WTC11 (cell line): Measurements from ENCODE around the gene SNTB2. TPM values are rescaled to one million over a fixed set of nuclear protein-coding genes. Genes with fewer than 3 reads are reported as not detected.

Experiments
- ATAC-seq: fragments of 200-7000 bp; cut with Tn5 transposase; 2 replicates; pipeline ENCODE4 v1.10.0; 2021; ENCODE audit warnings: mild to moderate bottlenecking, moderate library complexity
- CTCF ChIA-PET: fragments of 300-600 bp; sonication (Branson Sonifier 250); formaldehyde crosslinking; loops from one replicate; lab custom pipeline; 2021; ENCODE audit warnings: antibody characterized with exemption; lab: Charles Lee
- POLR2A ChIA-PET: fragments of 350-600 bp; sonication (Branson Sonifier 250); formaldehyde crosslinking; loops from one replicate; lab custom pipeline; 2021; ENCODE audit warnings: antibody characterized with exemption; lab: Charles Lee
- DNase-seq: peaks from one replicate; pipeline ENCODE4 v3.0.0; 2021; ENCODE audit warnings: low spot score
- H3K27ac Mint-ChIP-seq: 2 replicates; pipeline ENCODE4 v1.8.0; 2021; ENCODE audit warnings: mixed read lengths
- H3K27me3 Mint-ChIP-seq: 2 replicates; pipeline ENCODE4 v1.8.0; 2021; ENCODE audit warnings: low read depth, mild to moderate bottlenecking, moderate library complexity, mixed read lengths
- H3K36me3 Mint-ChIP-seq: 2 replicates; pipeline ENCODE4 v1.8.0; 2021; ENCODE audit warnings: mixed read lengths
- H3K4me1 Mint-ChIP-seq: 2 replicates; pipeline ENCODE4 v1.8.0; 2022; ENCODE audit warnings: mixed read lengths
- H3K4me3 Mint-ChIP-seq: 2 replicates; pipeline ENCODE4 v1.8.0; 2021; ENCODE audit warnings: mild to moderate bottlenecking, moderate library complexity, mixed read lengths
- H3K9me3 Mint-ChIP-seq: 2 replicates; pipeline ENCODE4 v1.8.0; 2021; ENCODE audit warnings: mixed read lengths
- ATF3 ChIP-seq: sonication (generic); formaldehyde crosslinking; conservative IDR thresholded peaks from 2 replicates; pipeline ENCODE4 v1.8.1; 2022; ENCODE audit warnings: mild to moderate bottlenecking, missing genetic modification reagents
- ETV6 ChIP-seq: sonication (generic); formaldehyde crosslinking; IDR thresholded peaks from 2 replicates; pipeline ENCODE4 v1.8.1; 2022; ENCODE audit warnings: mild to moderate bottlenecking, missing genetic modification reagents
- FOXP4 ChIP-seq: sonication (generic); formaldehyde crosslinking; IDR thresholded peaks from 2 replicates; pipeline ENCODE4 v1.8.0; 2022; ENCODE audit warnings: mild to moderate bottlenecking, missing genetic modification reagents
- IRF1 ChIP-seq: sonication (generic); formaldehyde crosslinking; IDR thresholded peaks from 2 replicates; pipeline ENCODE4 v1.8.0; 2023; ENCODE audit warnings: missing genetic modification reagents
- JAZF1 ChIP-seq: fragments of 250-450 bp; sonication (Bioruptor Pico); IDR thresholded peaks from 2 replicates; pipeline ENCODE4 v1.9.0; 2021; ENCODE audit warnings: moderate library complexity, mild to moderate bottlenecking, inconsistent platforms
- MLX ChIP-seq: sonication (generic); formaldehyde crosslinking; IDR thresholded peaks from 2 replicates; pipeline ENCODE4 v1.8.1; 2023; ENCODE audit warnings: mild to moderate bottlenecking, missing genetic modification reagents, moderate library complexity
- MXD4 ChIP-seq: fragments of 250-450 bp; sonication (Bioruptor Pico); IDR thresholded peaks from 2 replicates; pipeline ENCODE4 v1.8.0; 2021; ENCODE audit warnings: mild to moderate bottlenecking, moderate library complexity, borderline replicate concordance
- NR1H2 ChIP-seq: sonication (generic); formaldehyde crosslinking; IDR thresholded peaks from 2 replicates; pipeline ENCODE4 v1.9.0; 2021; ENCODE audit warnings: mild to moderate bottlenecking, moderate library complexity, missing genetic modification reagents
- OVOL2 ChIP-seq: fragments of 250-450 bp; sonication (Bioruptor Pico); IDR thresholded peaks from 2 replicates; pipeline ENCODE4 v1.9.0; 2021; ENCODE audit warnings: mild to moderate bottlenecking, borderline replicate concordance
- RELA ChIP-seq: sonication (generic); formaldehyde crosslinking; IDR thresholded peaks from 2 replicates; pipeline ENCODE4 v1.8.1; 2022; ENCODE audit warnings: missing genetic modification reagents, mild to moderate bottlenecking, borderline replicate concordance
- SOX15 ChIP-seq: fragments of 250-450 bp; sonication (Bioruptor Pico); IDR thresholded peaks from 2 replicates; pipeline ENCODE4 v1.9.0; 2021; ENCODE audit warnings: mild to moderate bottlenecking
- STAT6 ChIP-seq: sonication (generic); formaldehyde crosslinking; conservative IDR thresholded peaks from 2 replicates; pipeline ENCODE4 v1.8.1; 2023; ENCODE audit warnings: mild to moderate bottlenecking, low read depth, missing genetic modification reagents, moderate library complexity
- USF2 ChIP-seq: sonication (generic); formaldehyde crosslinking; IDR thresholded peaks from 2 replicates; pipeline ENCODE4 v1.8.1; 2023; ENCODE audit warnings: mild to moderate bottlenecking, missing genetic modification reagents, moderate library complexity
- ZNF219 ChIP-seq: sonication (generic); formaldehyde crosslinking; IDR thresholded peaks from 2 replicates; pipeline ENCODE4 v1.8.0; 2023; ENCODE audit warnings: missing genetic modification reagents, mild to moderate bottlenecking, borderline replicate concordance
- ZNF263 ChIP-seq: sonication (generic); formaldehyde crosslinking; IDR thresholded peaks from 2 replicates; pipeline ENCODE4 v1.8.1; 2022; ENCODE audit warnings: low read depth, mild to moderate bottlenecking, moderate library complexity, missing genetic modification reagents
- ZNF532 ChIP-seq: fragments of 250-450 bp; sonication (Bioruptor Pico); IDR thresholded peaks from 2 replicates; pipeline ENCODE4 v1.9.0; 2021; ENCODE audit warnings: mild to moderate bottlenecking, borderline replicate concordance
- ZSCAN18 ChIP-seq: fragments of 250-450 bp; sonication (Bioruptor Pico); IDR thresholded peaks from 2 replicates; pipeline ENCODE4 v2.1.2; 2022; ENCODE audit warnings: mild to moderate bottlenecking, moderate library complexity
- total RNA-seq: library from RNA; stranded (reverse); gene quantifications from 3 replicates; pipeline ENCODE4 v1.2.3, GENCODE V29; 2021

SNTB2 gene
- total RNA-seq, 1 experiment from 2014 or later, result 23.7 TPM

GRCh38 chr16:69273009-69273408 lies 86.0 kb downstream of the SNTB2 start:
- no peaks in the 10 kb centered on the region for H3K9me3 Mint-ChIP-seq
- no peak for ATAC-seq
- TF ChIP-seq RELA (CRISPR knock-in tag) (no peak), NR1H2 (no peak), MXD4 (no peak), OVOL2 (CRISPR knock-in tag) (no peak), ZNF532 (CRISPR knock-in tag) (no peak), USF2 (CRISPR knock-in tag) (no peak), MLX (CRISPR knock-in tag) (no peak), ZNF219 (CRISPR knock-in tag) (no peak)
- DNase-seq, result no peak
- no peak overlapping the region for H3K27ac Mint-ChIP-seq
- H3K4me3 Mint-ChIP-seq, result no peak overlapping the region
- H3K4me1 Mint-ChIP-seq, result no peaks in the 10 kb centered on the region
- ChIA-PET CTCF (no interaction called here), POLR2A (no interaction called here)
- peaks cover 13% of the 10 kb centered on the region; the same call in 1 of the 2 replicates for H3K36me3 Mint-ChIP-seq
- no peaks in the 10 kb centered on the region for H3K27me3 Mint-ChIP-seq

- POLR2A ChIA-PET, result no interaction called here
- peak overlapping the region; percentile 44; the same call in 1 of the 2 replicates for H3K27ac Mint-ChIP-seq
- peaks cover 15% of the 10 kb centered on the region; the same call in 1 of the 2 replicates for H3K36me3 Mint-ChIP-seq
- H3K4me3 Mint-ChIP-seq, result no peak overlapping the region
- CTCF ChIA-PET, result interaction anchor here (0.6 to 1.1 kb wide), 2 partner anchors 125 to 1258 kb away, joined by 4 read pairs; no protein-coding TSS in a partner anchor
- no peaks in the 10 kb centered on the region for H3K27me3 Mint-ChIP-seq
- H3K9me3 Mint-ChIP-seq, result 0 out of 2 replicates have a peak, but pooled peaks cover 3% of the 10 kb centered on the region
- H3K4me1 Mint-ChIP-seq, result no peaks in the 10 kb centered on the region
- ATAC-seq (no peak), DNase-seq (no peak)
- no peak for TF ChIP-seq ZNF263 (CRISPR knock-in tag)
- no peak for TF ChIP-seq ZSCAN18 (CRISPR knock-in tag)
- TF ChIP-seq ATF3 (CRISPR knock-in tag), result no peak
- TF ChIP-seq SOX15, result no peak
- TF ChIP-seq ETV6, result no peak
- TF ChIP-seq STAT6, result no peak
- no peak for TF ChIP-seq IRF1
- no peak for TF ChIP-seq JAZF1 (CRISPR knock-in tag)
- TF ChIP-seq FOXP4, result no peak
These were observed 87.8 kb downstream of the SNTB2 start for GRCh38 chr16:69274699-69275235.
